ENCODE results near the gene ISG20L2.

ISG20L2 gene

DNA sequence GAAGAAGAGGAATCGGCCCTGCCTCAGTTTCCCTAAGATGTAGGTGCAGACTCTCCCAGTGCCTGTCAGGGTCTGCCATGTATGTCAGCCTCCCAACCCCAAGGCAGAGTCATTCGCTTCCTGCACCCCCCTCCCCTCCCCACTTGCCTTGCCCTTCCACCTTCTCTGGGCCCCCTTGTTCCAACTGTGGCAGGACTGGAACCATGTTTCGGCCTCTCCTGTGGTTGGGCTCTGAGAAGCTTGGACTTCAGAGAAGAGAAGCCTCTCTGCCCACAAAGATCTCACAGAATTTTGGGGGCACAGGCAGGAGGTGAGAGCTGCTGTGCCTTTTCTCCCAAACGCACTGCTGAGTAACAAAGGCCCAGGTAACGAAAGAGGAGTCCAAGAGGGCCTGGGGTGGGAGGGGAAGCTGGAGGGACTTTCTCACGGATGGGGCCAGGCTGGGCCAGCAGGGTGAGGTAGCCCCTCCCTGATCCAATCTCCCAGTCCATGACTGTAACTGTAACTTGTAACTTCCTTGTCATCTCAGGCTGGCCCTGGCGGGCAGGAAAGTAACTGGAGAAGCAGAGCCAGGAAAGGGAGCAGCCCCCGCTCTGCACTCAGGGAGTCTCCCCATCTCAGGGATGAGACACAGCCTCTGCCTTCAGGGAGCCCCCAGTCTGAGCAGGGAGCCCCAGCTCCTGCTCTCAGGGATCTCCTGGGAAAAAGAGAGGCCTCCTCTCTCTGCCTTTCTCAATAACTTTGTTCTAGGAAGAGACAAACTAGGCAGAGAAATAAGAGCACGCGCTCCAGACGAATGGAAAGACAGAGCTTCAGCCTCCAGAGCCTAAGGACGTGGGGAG lies 34.5 kb downstream of the ISG20L2 start:
- no peaks in the 10 kb centered on the region for H3K9me3 ChIP-seq (ENCODE audit: severe bottlenecking)
- no peak overlapping the region for H3K4me3 ChIP-seq (ENCODE audit: low read depth, low read length)
- TF ChIP-seq, protein P1, sequence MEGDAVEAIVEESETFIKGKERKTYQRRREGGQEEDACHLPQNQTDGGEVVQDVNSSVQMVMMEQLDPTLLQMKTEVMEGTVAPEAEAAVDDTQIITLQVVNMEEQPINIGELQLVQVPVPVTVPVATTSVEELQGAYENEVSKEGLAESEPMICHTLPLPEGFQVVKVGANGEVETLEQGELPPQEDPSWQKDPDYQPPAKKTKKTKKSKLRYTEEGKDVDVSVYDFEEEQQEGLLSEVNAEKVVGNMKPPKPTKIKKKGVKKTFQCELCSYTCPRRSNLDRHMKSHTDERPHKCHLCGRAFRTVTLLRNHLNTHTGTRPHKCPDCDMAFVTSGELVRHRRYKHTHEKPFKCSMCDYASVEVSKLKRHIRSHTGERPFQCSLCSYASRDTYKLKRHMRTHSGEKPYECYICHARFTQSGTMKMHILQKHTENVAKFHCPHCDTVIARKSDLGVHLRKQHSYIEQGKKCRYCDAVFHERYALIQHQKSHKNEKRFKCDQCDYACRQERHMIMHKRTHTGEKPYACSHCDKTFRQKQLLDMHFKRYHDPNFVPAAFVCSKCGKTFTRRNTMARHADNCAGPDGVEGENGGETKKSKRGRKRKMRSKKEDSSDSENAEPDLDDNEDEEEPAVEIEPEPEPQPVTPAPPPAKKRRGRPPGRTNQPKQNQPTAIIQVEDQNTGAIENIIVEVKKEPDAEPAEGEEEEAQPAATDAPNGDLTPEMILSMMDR (IDR thresholded peaks at IDR 0.05; ENCODE audit: low read depth, low read length), result no peak
- peaks cover 14% of the 10 kb centered on the region for H3K36me3 ChIP-seq
- H3K27me3 ChIP-seq (ENCODE audit: insufficient read depth, low read depth, severe bottlenecking), result no peaks in the 10 kb centered on the region
- peak overlapping the region; percentile 82 for H3K27ac ChIP-seq
- peak; percentile 70 for DNase-seq

DNA sequence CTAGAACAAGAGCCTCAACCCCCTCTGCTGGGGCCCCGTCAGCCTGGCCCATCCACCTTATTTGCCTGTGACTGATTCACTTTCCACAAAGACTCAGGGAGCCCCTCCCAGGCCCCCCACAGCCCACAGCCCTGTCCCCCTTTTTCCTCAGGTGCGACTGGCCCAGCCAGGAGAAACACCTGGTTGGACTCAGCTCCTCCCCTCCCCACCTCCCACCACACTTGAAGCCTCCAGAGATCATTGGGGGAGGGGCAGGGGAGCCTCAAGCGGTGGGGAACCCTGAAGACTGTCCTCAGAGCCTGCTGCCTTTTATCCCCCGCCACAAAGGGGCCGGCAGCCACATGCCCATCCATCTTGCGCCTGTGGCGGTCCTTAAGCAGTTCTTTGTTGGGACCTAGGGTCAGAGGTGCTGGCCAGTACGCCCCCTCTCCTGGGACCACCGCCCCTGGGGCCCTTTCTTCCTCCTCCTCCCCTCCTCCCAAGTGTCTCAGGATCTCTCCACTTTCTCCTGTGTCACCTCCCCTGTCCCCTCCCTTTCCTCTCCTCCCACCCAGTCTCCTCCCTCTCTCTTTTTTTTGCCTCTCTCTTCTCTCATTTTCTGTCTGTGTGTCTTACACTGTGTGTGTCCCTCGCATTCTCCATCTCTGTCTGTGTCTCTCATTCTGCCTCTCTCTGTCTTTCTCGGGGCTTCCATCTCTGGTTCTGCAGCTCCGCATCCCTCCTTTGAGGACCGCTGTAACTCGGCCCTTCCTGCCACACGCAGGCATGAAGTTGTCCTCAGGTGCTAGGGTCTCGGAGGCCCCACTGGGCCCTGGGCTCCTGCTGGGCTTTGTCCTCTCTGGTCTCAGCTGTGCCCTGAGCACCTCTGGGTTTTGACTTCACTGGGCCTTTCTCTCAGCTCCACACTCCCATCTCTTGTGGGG lies 35.4 kb downstream of the ISG20L2 start:
- Histone ChIP-seq H3K36me3 (peaks cover 5% of the 10 kb centered on the region), H3K27ac (peak overlapping the region; percentile 82), H3K9me3 (ENCODE audit: severe bottlenecking) (no peaks in the 10 kb centered on the region), H3K4me3 (ENCODE audit: low read depth, low read length) (no peak overlapping the region), H3K27me3 (ENCODE audit: insufficient read depth, low read depth, severe bottlenecking) (no peaks in the 10 kb centered on the region)
- TF ChIP-seq, protein P1 (IDR thresholded peaks at IDR 0.05; ENCODE audit: low read depth, low read length), result no peak
- peak; percentile 94 for DNase-seq

- TF ChIP-seq, protein P1 (IDR thresholded peaks at IDR 0.05; ENCODE audit: low read depth, low read length), result no peak
- Histone ChIP-seq H3K4me3 (ENCODE audit: low read depth, low read length) (no peak overlapping the region), H3K27ac (peak overlapping the region; percentile 82), H3K36me3 (no peaks in the 10 kb centered on the region), H3K27me3 (ENCODE audit: insufficient read depth, low read depth, severe bottlenecking) (no peaks in the 10 kb centered on the region), H3K9me3 (ENCODE audit: severe bottlenecking) (no peaks in the 10 kb centered on the region)
- DNase-seq, result no peak
Observed at GRCh38 chr1:156692441-156692924, 36.1 kb downstream of the ISG20L2 start.

- DNase-seq, result peak; percentile 83
- Histone ChIP-seq H3K27me3 (ENCODE audit: insufficient read depth, low read depth, severe bottlenecking) (no peaks in the 10 kb centered on the region), H3K36me3 (no peaks in the 10 kb centered on the region), H3K9me3 (ENCODE audit: severe bottlenecking) (no peaks in the 10 kb centered on the region), H3K27ac (peak overlapping the region; percentile 82), H3K4me3 (ENCODE audit: low read depth, low read length) (no peak overlapping the region)
- TF ChIP-seq, protein P1 (IDR thresholded peaks at IDR 0.05; ENCODE audit: low read depth, low read length), result peak; percentile 34
Observed at GRCh38 chr1:156691665-156692440, 36.7 kb downstream of the ISG20L2 start.

DNA sequence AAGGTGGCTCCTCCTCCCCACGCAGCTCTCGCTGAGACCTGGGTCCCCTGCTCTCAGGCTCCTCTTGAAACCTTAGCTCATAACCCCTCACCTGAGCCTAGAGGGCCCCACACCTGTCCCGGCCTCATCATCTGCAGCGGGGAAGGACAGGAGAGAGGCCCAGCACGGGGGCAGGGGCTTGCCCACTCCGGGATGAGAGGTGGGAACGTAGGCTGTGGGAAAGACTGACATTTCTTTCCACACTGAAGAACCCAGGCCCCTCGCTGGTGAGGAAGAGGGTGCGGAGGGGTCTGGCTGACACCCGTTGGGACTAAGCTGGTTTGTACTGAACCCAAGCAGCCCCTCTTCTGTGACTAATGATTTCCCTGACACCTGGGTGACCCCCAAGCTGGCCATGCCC lies 37.4 kb downstream of the ISG20L2 start:
- Histone ChIP-seq H3K36me3 (no peaks in the 10 kb centered on the region), H3K4me3 (ENCODE audit: low read depth, low read length) (no peak overlapping the region), H3K9me3 (ENCODE audit: severe bottlenecking) (no peaks in the 10 kb centered on the region), H3K27me3 (ENCODE audit: insufficient read depth, low read depth, severe bottlenecking) (no peaks in the 10 kb centered on the region), H3K27ac (peak overlapping the region; percentile 82)
- no peak for DNase-seq
- TF ChIP-seq, protein P1 (IDR thresholded peaks at IDR 0.05; ENCODE audit: low read depth, low read length), result no peak
